Measurements from ENCODE around the gene CGB3. TPM values are rescaled to one million over a fixed set of nuclear protein-coding genes. Genes with fewer than 3 reads are reported as not detected.

CGB3 gene
- total RNA-seq, 1 experiment from 2014 or later, result 0.46 TPM

GRCh38 chr19:48989701-48990291 lies 34.3 kb downstream of the CGB3 start:
- Histone ChIP-seq H3K4me2 (ENCODE audit: insufficient read depth, insufficient read length, low read length) (no peak overlapping the region), H4K8ac (replicated peaks; ENCODE audit: insufficient read length, low read depth, low read length) (no peak overlapping the region), H4K5ac (ENCODE audit: insufficient read length, low read depth, low read length) (no peak overlapping the region), H3K4ac (ENCODE audit: low read depth, low read length) (no peak overlapping the region), H3T11ph (ENCODE audit: low read length) (no peak overlapping the region), H3K4me1 (ENCODE audit: insufficient read depth, low read length) (no peaks in the 10 kb centered on the region; the same call in 1 of the 2 replicates), H3K27ac (ENCODE audit: insufficient read length, low read depth, low read length) (no peak overlapping the region), H3K9ac (ENCODE audit: extremely low read depth, insufficient read length, low read length) (no peak overlapping the region), H3K79me1 (ENCODE audit: insufficient read depth, low read depth, low read length, poor library complexity, severe bottlenecking) (no peaks in the 10 kb centered on the region), H2BK20ac (ENCODE audit: low read depth, low read length, poor library complexity, severe bottlenecking) (no peak overlapping the region), H3K9me3 (ENCODE audit: control insufficient read depth, low read depth, low read length) (no peaks in the 10 kb centered on the region), H3K79me2 (ENCODE audit: insufficient read depth, low read length) (peaks cover 5% of the 10 kb centered on the region; the same call in 1 of the 2 replicates), H3K27me3 (ENCODE audit: insufficient read depth, low read length) (no peaks in the 10 kb centered on the region), H3K23ac (ENCODE audit: insufficient read length, low read depth, low read length) (no peak overlapping the region), H2BK120ac (ENCODE audit: low read depth, low read length, poor library complexity, severe bottlenecking) (no peak overlapping the region), H2AK5ac (ENCODE audit: insufficient read length, low read length) (no peak overlapping the region), H3K14ac (ENCODE audit: insufficient read depth, low read length) (no peak overlapping the region), H2BK12ac (ENCODE audit: insufficient read length, low read depth, low read length) (no peak overlapping the region), H2BK5ac (ENCODE audit: insufficient read length, low read length) (no peak overlapping the region), H2AFZ (ENCODE audit: low read length) (no peak overlapping the region), H3K18ac (ENCODE audit: insufficient read length, low read depth, low read length) (no peak overlapping the region), H4K20me1 (ENCODE audit: control insufficient read depth, insufficient read depth, insufficient read length) (no peaks in the 10 kb centered on the region), H4K91ac (ENCODE audit: insufficient read length, low read depth, low read length) (no peak overlapping the region), H3K23me2 (ENCODE audit: insufficient read length, low read depth, low read length, poor library complexity, severe bottlenecking) (peaks cover 8% of the 10 kb centered on the region), H2BK15ac (ENCODE audit: low read depth, low read length) (no peak overlapping the region), H3K56ac (ENCODE audit: insufficient read length, low read depth, low read length) (no peak overlapping the region)
- peak overlapping the region; percentile 2 to 16; a peak in 2 of 5 replicates for H3K4me3 Mint-ChIP-seq
- TF ChIP-seq, protein P1, sequence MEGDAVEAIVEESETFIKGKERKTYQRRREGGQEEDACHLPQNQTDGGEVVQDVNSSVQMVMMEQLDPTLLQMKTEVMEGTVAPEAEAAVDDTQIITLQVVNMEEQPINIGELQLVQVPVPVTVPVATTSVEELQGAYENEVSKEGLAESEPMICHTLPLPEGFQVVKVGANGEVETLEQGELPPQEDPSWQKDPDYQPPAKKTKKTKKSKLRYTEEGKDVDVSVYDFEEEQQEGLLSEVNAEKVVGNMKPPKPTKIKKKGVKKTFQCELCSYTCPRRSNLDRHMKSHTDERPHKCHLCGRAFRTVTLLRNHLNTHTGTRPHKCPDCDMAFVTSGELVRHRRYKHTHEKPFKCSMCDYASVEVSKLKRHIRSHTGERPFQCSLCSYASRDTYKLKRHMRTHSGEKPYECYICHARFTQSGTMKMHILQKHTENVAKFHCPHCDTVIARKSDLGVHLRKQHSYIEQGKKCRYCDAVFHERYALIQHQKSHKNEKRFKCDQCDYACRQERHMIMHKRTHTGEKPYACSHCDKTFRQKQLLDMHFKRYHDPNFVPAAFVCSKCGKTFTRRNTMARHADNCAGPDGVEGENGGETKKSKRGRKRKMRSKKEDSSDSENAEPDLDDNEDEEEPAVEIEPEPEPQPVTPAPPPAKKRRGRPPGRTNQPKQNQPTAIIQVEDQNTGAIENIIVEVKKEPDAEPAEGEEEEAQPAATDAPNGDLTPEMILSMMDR (conservative IDR thresholded peaks at IDR 0.05), result no peak
- H3K36me3 Mint-ChIP-seq (ENCODE audit: insufficient read depth in 1 of 3, low read depth in 3 of 3), result peaks cover 20 to 52% (median 51%) of the 10 kb centered on the region in 3 experiments
- peaks cover 25 to 30% of the 10 kb centered on the region in 2 experiments for H3K4me1 Mint-ChIP-seq
- no peak for DNase-seq
- no peaks in the 10 kb centered on the region for H3K27me3 Mint-ChIP-seq (ENCODE audit: low read depth)
- H3K27ac Mint-ChIP-seq, result peak overlapping the region in 2 of 3 experiments; percentile 32 to 47; a peak in 2 of 7 replicates
- WGBS (ENCODE audit: extremely low coverage, insufficient read length, low lambda C conversion rate), result no CpG with 5 or more reads among the region's 17 CpGs
- no peaks in the 10 kb centered on the region for H3K9me3 Mint-ChIP-seq
